Activated T-cell treated with anti-CD3 and anti-CD28 coated beads, Interleukin-2, amount 50 U/mL, for 48 hours (primary cell): ENCODE data around the gene HAUS1.

Source experiments
- DNase-seq, 2 experiments: peaks; one replicate each; pipeline ENCODE4 v3.0.0-alpha.2; 2020

Gene HAUS1

DNA sequence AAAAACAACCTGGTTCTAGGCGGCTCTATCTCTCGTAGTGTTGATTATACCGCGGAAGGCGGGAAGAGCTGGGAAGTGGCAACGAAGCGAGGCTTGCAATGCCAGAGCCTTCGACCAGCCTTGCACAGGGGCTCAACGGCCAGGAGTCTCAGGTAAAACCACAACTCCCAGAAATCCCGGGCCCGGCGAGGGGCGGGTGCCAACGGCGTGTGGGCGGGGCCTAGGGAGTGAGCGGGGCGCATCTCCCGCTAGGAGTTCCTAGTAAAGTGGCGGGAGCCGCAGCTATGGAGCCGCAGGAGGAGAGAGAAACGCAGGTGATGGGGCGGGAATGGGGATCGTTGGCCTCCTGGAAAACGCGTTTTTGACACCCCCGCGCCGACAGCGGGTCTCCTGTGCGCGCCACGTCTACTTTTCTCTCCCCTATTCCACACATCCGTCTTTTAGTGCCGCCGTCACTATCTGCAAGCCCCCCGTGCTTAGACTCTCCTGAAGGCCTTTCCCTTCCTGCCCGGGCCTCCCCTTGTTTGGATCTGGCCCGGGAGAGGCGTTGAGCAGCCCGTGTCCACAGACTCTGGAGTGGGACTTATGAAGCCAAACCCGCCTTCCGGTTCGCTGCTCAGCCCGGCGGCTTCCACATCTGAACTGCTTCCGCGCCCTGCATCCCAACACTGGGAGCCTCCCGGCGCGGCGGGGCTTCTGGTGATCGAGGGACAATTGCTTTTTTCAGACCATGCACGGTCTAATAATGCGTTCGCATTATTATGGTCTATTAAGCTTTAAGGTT is at the start of gene HAUS1:
HAUS1 (plus strand) TSS at position 258 of the 784 bp plus-strand sequence; CDS start at position 285, 27 bp downstream.
- peak; percentile 92 to 94 for DNase-seq

GRCh38 chr18:46054956-46055837 is 49.0 kb upstream of the HAUS1 start:
- DNase-seq = no peak

DNA sequence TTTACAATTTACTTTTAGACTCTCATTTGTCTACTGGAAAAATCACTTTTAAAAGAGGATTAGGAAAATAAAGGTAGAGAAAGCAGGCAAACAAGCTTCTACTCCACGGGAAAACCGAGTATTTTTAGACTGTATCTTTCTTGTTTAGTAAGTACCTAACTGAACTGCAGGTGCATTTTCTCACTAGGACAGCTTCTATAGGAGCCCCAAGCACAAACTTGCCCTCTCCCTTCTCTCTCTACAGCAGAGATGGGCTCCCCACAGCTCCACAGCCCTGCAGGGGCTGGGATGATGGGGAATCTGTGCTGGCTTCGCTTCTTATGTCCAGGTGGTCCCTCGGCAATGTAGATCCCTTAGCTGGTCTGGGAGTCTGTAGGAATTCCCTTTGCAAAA is 48.4 kb upstream of the HAUS1 start:
- DNase-seq = no peak

- DNase-seq = no peak
These were observed 43.8 kb upstream of the HAUS1 start for GRCh38 chr18:46060359-46060841.

DNA sequence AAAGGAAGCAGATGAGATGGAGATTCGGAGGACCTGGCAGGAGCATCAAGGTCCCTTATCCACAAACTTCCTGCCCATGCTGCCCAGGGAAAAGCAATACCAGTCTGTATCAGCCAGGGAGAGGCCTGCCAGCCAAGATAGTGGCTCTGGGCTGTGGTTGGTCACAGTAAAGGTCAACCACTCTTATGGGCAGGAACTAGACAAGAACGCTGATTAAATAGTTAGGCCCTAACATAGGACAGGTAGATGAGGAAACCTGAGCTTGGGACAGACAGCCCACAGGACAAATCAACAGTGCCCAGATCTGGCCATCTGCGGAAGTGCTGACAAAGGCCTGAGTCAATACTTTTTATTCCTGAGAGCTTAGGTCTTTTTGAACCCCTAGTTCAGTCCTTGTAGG is 42.8 kb upstream of the HAUS1 start:
- peak in 1 of 2 experiments; percentile 4 for DNase-seq

- no peak for DNase-seq
These were observed 42.4 kb upstream of the HAUS1 start for GRCh38 chr18:46061796-46062195.

- DNase-seq = no peak
These were observed 41.4 kb upstream of the HAUS1 start for GRCh38 chr18:46062781-46063180.

DNA sequence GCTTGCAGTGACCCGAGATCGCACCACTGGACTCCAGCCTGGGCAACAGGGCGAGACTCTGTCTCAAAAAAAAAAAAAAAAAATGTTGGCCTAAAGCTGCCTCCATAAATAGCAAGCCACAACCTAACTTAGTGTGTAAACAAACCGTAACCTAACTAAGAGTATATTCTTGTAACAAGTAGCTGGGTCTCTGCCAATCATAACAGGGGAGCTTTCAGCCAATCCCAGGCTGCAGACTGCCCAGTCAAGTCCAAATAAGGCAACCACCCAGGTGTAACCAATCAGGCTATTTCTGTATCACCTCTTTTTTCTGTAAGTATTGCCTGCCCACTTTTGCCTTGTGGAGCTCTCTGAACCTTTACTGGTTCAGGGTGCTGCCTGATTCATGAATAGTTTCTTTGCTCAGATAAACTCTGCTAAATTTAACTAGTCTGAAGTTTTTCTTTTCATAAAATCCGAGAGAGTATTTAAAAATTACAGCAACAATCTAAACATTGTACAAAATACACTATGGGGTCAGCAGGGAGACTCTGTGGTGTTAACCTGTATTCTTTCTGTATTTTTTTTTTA is 36.7 kb upstream of the HAUS1 start:
- peak in 1 of 2 experiments; percentile 16 for DNase-seq

DNA sequence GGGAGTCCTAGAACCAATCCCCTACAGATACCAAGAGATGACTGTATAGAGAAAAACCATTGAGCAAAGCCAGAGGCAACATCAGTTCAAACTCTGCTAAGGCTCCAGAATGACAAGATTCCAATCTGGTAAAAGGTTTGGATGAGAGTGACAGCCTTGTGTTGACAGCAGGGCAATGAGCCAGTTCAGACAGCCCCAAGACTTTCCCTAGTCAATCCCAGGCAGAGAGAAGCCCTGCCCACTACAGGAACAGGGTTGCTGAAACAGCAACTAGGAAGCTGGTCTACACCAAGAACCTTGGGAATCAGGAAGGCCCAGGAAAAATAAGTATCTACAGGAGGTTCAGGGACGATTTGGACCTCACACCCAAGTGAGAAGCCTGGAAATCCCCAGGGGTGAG is 35.4 kb upstream of the HAUS1 start:
- DNase-seq = no peak

DNA sequence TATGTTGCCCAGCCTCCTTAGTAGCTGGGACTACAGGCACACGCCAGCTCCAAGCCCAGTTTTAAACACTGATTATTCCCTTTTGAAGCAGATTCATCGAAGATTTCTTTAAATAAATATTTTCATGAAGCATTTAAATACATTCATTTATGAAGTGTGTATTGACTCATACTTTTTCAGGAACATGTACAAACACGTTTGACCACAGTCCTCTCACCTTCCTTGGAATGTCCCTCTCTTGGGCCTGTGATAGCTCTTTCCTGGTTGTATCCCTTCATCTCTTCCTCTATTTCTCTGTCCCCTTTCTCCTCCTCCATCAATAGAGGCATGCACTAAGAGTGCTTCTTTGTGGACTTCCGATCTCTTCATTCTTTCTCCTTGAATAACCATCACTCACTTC is 34.7 kb upstream of the HAUS1 start:
- DNase-seq = peak; percentile 14 to 16

GRCh38 chr18:46070232-46070631 is 34.0 kb upstream of the HAUS1 start:
- DNase-seq = peak in 1 of 2 experiments; percentile 15

DNA sequence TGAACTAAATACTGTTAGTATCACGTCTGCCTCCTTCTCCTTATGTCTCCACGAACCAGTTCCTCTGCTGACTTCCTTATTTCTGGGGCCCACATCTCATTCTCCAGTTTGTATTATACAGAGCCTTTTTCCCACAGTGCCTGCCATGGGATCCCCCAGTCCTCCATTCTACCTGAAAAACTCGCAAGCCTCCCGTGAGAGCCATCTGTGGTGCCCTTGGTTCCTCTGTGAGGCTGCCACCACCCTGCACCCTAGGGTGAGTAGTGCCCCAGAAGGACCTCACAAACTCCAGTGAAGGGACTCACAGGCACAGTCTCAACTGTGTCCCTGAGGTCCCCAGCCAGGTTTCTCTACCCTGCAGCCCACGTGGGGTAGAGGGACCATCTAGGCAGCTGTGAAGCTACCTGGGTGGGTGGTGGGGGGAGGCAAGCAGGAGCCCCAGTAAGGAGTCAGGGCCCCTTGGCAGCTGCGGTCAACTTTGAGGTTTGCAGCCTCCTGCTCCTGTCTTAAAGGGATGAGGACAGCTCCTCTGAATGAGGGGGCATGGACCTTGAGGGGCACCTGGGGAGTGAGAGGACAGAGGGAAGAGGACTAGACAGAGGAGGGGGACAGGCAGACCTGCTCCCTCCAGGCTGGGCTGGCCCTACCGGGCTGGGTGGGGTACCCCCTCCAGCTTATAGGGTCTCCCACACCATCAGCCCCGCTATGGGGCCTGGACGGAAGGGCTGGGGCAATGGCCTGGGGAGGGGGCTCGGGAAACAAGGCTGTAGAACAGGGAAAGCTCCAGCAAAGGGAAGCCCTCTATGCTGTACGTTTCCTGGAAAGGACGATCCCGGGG is 33.2 kb upstream of the HAUS1 start:
- DNase-seq = peak; percentile 48 to 59

DNA sequence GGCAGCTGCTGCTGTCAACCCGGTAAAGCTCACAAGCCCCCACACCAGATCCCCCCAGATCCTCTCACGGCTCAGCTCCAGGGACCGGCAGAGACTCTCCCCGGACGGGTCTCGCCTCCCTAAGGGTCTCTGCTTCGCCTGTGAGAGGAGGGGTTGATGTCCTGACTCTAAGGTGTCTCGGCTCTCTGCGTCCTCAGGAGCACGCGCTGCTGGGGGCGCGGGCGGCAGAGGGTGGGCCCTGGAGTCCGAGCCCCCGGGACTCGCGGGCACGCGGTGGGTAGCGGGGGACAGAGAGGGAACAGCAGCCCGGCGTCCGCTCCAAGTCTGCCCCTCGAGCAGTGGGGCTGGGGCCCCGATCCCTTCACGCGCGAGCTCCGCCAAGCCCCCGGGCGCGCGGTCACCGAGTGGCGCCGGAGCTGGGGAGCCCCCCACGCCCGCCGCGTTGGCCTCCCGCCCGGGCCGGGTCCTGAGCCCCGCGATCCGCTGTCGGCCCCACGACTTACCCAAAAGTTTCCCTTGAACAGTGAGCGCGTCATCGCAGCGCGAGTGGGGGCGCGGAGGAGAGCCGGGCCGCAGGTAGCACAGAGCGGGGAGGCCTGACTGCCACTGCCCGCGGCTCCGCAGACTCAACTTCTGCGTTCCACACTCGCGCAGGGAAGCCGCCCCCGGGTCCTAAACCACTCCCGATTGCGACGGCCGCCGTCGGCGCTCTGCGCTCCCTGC is 32.4 kb upstream of the HAUS1 start, which contains the start of gene PSTPIP2:
PSTPIP2 (minus strand) TSS at position 608 of the 723 bp plus-strand sequence; CDS start at position 536, 72 bp downstream.
- DNase-seq = peak; percentile 76 to 80

GRCh38 chr18:46072376-46072867 is 31.8 kb upstream of the HAUS1 start:
- no peak for DNase-seq

- peak in 1 of 2 experiments; percentile 26 for DNase-seq
These were observed 31.2 kb upstream of the HAUS1 start for GRCh38 chr18:46072959-46073358.

- DNase-seq = peak; percentile 59 to 66
These were observed 30.5 kb upstream of the HAUS1 start for GRCh38 chr18:46073474-46074331.

DNA sequence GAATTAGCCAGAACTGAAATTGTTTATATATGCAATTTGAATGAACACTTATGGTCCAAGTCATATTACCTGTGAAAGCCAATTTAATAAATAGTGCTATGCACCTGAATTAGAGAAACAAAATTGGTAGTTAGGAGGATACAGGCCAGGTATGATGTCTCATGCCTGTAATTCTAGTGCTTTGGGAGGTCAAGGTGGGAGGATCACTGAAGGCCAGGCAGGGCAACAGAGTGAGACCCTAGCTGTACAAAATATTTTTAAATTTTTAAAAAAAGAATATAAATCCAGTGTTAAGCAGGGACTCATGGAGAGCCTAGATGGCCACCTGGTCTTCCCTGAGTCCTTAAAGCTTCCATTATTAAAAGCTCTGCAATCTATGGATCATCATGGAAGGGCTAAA is 24.8 kb upstream of the HAUS1 start:
- no peak for DNase-seq

DNA sequence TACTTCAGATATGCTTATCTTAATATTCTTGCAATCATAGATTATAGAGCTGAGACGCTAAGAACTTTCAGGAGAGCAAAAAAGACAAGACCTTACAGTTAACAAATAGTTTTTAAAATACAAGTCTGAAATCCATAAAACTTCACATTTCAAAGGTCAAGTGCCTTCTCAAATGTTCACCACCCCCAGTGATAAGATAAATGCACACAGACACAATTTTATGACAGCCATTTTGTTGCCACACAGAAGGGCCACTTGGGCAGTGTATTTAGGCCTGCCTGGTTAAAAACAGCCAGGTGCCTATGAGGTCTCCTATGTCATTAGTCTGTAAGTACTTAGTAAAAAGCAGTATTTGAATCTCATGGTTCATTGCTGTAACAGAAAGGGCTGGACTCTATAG is 24.0 kb upstream of the HAUS1 start:
- no peak for DNase-seq

DNA sequence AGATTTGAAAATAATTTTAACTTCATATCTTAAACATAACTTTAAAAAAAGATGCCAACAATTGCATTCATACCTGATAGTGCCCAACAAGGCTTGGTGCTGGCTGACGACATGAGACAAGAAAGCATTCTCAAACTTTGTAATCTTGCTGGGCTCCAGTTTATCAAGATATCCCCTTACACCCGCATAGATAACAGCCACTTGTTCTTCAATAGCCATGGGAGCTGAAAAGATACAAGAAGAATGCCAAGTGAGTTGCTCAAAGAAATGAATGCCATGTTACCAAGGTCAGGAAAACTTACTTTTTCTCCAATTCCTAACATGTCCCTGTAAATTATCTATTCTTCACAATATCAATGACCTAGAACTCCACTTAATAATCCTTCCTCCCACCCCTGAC is 19.8 kb upstream of the HAUS1 start:
- no peak for DNase-seq

DNA sequence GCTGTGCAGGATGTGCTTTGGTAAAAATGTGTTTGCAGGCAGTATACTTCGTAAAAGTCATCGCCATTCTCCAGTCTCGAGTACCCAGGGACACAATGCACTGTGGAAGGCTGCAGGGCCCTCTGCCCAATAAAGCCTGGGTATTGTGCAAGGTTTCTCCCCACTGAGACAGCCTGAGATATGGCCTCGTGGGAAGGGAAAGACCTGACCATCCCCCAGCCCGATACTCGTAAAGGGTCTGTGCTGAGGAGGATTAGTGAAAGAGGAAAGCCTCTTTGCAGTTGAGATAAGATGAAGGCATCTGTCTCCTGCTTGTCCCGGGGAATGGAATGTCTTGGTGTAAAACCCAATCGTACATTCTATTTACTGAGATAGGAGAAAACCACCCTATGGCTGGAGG is 15.7 kb upstream of the HAUS1 start:
- DNase-seq = peak in 1 of 2 experiments; percentile 14
